Caco-2 (cell line): ENCODE data around the gene GRK4. TPM values are rescaled to one million over a fixed set of nuclear protein-coding genes. Genes with fewer than 3 reads are reported as not detected.

Experiments used
- BruUV-seq: library from RNA; stranded (reverse); fragments of 400-500 nt; replicated peaks from 2 replicates; lab custom pipeline; 2021; lab: Mats Ljungman, UMichigan
- CTCF ChIA-PET: fragments of 300-600 bp; sonication (Branson Sonifier 250); formaldehyde crosslinking; loops from one replicate; lab custom pipeline; 2022; ENCODE audit warnings: antibody characterized with exemption; lab: Charles Lee
- POLR2A ChIA-PET: fragments of 300-600 bp; sonication (Branson Sonifier 250); formaldehyde crosslinking; loops from one replicate; lab custom pipeline; 2022; ENCODE audit warnings: antibody characterized with exemption; lab: Charles Lee
- DNase-seq, 2 experiments: peaks; one replicate each; pipeline versions ENCODE4 v3.0.0 to v3.0.0-alpha.2; 2020 to 2022
- H3K27me3 ChIP-seq: replicated peaks from 2 replicates; pipeline ENCODE4 v1.6.0; 2011; ENCODE audit warnings: low read length; ENCODE audit not compliant: control insufficient read depth, insufficient read depth
- H3K36me3 ChIP-seq: 2 replicates; pipeline ENCODE4 v1.5.1; 2011; ENCODE audit warnings: low read length; ENCODE audit not compliant: control insufficient read depth, insufficient read depth
- H3K4me1 ChIP-seq: fragments of 250-450 bp; sonication (Bioruptor Pico); 2 replicates; pipeline ENCODE4 v1.5.1; 2020; ENCODE audit warnings: mild to moderate bottlenecking
- H3K4me3 ChIP-seq: 2 replicates; pipeline ENCODE4 v1.5.1; 2011; ENCODE audit warnings: low read depth, mild to moderate bottlenecking, control low read depth, low read length
- H3K9me3 ChIP-seq: fragments of 250-450 bp; sonication (Bioruptor Pico); 2 replicates; pipeline ENCODE4 v1.5.1; 2020; ENCODE audit warnings: mild to moderate bottlenecking, moderate library complexity
- H3K27ac Mint-ChIP-seq: one replicate; pipeline ENCODE4 v1.8.0; 2022; ENCODE audit warnings: mixed read lengths; ENCODE audit not compliant: unreplicated experiment
- H3K27me3 Mint-ChIP-seq: one replicate; pipeline ENCODE4 v1.8.0; 2022; ENCODE audit warnings: mixed read lengths; ENCODE audit not compliant: insufficient read depth, unreplicated experiment
- H3K36me3 Mint-ChIP-seq: one replicate; pipeline ENCODE4 v1.8.0; 2022; ENCODE audit warnings: mild to moderate bottlenecking, mixed read lengths; ENCODE audit not compliant: insufficient read depth, unreplicated experiment
- H3K4me1 Mint-ChIP-seq: one replicate; pipeline ENCODE4 v1.8.0; 2022; ENCODE audit warnings: low read depth, mixed read lengths; ENCODE audit not compliant: unreplicated experiment
- H3K4me3 Mint-ChIP-seq: one replicate; pipeline ENCODE4 v1.8.0; 2022; ENCODE audit warnings: mild to moderate bottlenecking, moderate library complexity, mixed read lengths; ENCODE audit not compliant: unreplicated experiment
- H3K9me3 Mint-ChIP-seq: one replicate; pipeline ENCODE4 v1.8.0; 2022; ENCODE audit warnings: mixed read lengths; ENCODE audit not compliant: unreplicated experiment
- intact Hi-C: fragments of 100-400 bp; cut with micrococcal nuclease; formaldehyde crosslinking; loops from one replicate; pipeline ENCODE4 v1.10.0; 2022; ENCODE audit not compliant: unreplicated experiment
- total RNA-seq: library from RNA; stranded (reverse); gene quantifications from 2 replicates; pipeline ENCODE4 v1.2.3, GENCODE V29; 2022
- TF ChIP-seq, protein P1 (sequence below), 2 experiments: fragments of 200-600 bp in 1 of 2; IDR thresholded peaks; 1 replicate in 1 of 2; 2 replicates in 1 of 2; pipeline versions ENCODE4 v1.5.1 to v1.8.0; 2011 to 2022; ENCODE audit warnings: antibody characterized with exemption in 1 of 2, control low read depth in 1 of 2, inconsistent platforms in 1 of 2, low read depth in 1 of 2, low read length in 1 of 2, mild to moderate bottlenecking in 1 of 2, moderate library complexity in 1 of 2; ENCODE audit not compliant: insufficient read depth in 1 of 2, severe bottlenecking in 1 of 2, unreplicated experiment in 1 of 2

GRK4 gene
- total RNA-seq, 1 experiment from 2014 or later = 7.1 TPM

DNA sequence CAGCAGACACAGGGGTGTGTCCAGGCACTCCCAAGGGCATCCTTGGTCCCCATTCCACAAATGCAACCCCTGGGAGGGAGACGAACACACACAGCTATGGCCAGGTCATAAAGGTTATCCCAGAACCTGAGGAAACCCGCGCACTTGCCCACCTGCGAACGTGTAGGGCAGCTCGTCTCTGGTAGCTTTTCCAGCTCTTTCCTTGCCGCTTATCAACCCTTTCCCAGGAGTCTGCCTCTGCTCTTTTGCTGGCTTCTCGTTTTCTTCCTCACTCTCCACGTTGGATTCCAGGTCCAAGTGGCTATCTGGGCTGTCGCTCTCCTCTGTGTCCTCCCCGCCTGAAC is 13.6 kb upstream of the GRK4 start:
- peaks cover 89% of the 10 kb centered on the region for H3K36me3 Mint-ChIP-seq
- no peaks in the 10 kb centered on the region for H3K9me3 Mint-ChIP-seq
- BruUV-seq = no TSS peak
- ChIA-PET POLR2A (no interaction called here), CTCF (interaction anchor here (0.6 to 1.3 kb wide), 2 partner anchors 13 to 268 kb away, joined by 3 to 13 read pairs; partner anchors contain the start of genes GRK4 and NOP14)
- Histone ChIP-seq H3K36me3 (peaks cover 11% of the 10 kb centered on the region), H3K9me3 (no peaks in the 10 kb centered on the region), H3K4me3 (no peak overlapping the region), H3K27me3 (no peaks in the 10 kb centered on the region), H3K4me1 (peaks cover 5% of the 10 kb centered on the region; the same call in 1 of the 2 replicates)
- H3K4me3 Mint-ChIP-seq = no peak overlapping the region
- H3K27ac Mint-ChIP-seq = no peak overlapping the region
- TF ChIP-seq, protein P1, sequence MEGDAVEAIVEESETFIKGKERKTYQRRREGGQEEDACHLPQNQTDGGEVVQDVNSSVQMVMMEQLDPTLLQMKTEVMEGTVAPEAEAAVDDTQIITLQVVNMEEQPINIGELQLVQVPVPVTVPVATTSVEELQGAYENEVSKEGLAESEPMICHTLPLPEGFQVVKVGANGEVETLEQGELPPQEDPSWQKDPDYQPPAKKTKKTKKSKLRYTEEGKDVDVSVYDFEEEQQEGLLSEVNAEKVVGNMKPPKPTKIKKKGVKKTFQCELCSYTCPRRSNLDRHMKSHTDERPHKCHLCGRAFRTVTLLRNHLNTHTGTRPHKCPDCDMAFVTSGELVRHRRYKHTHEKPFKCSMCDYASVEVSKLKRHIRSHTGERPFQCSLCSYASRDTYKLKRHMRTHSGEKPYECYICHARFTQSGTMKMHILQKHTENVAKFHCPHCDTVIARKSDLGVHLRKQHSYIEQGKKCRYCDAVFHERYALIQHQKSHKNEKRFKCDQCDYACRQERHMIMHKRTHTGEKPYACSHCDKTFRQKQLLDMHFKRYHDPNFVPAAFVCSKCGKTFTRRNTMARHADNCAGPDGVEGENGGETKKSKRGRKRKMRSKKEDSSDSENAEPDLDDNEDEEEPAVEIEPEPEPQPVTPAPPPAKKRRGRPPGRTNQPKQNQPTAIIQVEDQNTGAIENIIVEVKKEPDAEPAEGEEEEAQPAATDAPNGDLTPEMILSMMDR (IDR thresholded peaks at IDR 0.05; ENCODE audit: insufficient read depth in 1 of 2, low read depth in 1 of 2, low read length in 1 of 2, severe bottlenecking in 1 of 2, unreplicated experiment in 1 of 2) = no peak
- H3K4me1 Mint-ChIP-seq = peaks cover 6% of the 10 kb centered on the region
- H3K27me3 Mint-ChIP-seq = no peaks in the 10 kb centered on the region
- DNase-seq = no peak
- intact Hi-C loops = loop anchor here (1.0 kb wide), 1 partner anchor 88 kb away; no protein-coding TSS in a partner anchor

DNA sequence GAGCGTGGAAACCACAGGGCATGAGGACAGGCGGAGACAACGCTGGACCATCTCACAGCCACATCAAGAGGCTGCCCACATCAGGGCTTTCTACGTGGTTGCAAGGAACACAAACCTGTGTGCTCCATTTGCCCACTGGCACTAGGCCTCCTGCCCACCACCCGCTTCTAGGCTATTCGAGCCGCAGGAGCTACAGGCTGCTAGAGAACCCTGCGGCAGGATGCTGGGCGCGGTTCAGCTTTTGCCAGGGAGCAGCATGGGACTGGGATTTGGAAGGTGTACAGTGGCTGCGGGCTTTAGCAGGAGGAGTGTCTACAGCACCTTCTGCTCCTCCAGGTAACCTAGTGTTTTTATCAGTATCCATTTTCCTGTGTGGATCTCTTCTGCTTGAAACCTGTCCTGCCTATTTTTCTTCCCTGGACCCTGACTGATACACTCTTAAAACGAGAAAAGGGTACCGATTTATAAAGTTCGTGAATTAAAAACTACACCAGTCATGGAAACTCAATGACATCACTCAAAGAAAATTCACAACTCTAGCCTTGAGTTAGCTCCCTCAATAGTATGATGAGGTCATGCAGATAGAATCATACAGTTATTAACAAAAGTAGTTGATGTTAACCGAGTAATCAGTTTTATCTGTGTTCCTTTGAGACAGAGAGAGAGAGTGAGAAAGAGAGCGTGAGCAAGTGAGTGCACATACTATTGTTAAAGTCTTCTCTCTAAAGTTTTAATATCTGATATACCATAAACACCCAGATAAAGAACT is 13.0 kb upstream of the GRK4 start:
- TF ChIP-seq, protein P1 (IDR thresholded peaks at IDR 0.05; ENCODE audit: insufficient read depth in 1 of 2, low read depth in 1 of 2, low read length in 1 of 2, severe bottlenecking in 1 of 2, unreplicated experiment in 1 of 2) = no peak
- no peak for DNase-seq
- Mint-ChIP-seq H3K27ac (no peak overlapping the region), H3K9me3 (no peaks in the 10 kb centered on the region), H3K4me1 (peaks cover 6% of the 10 kb centered on the region), H3K36me3 (peaks cover 89% of the 10 kb centered on the region), H3K4me3 (no peak overlapping the region), H3K27me3 (no peaks in the 10 kb centered on the region)
- intact Hi-C loops = no loop called here
- H3K9me3 ChIP-seq = no peaks in the 10 kb centered on the region
- peaks cover 5% of the 10 kb centered on the region; the same call in 1 of the 2 replicates for H3K4me1 ChIP-seq
- ChIA-PET POLR2A (no interaction called here), CTCF (no interaction called here)
- BruUV-seq = no TSS peak
- no peaks in the 10 kb centered on the region for H3K27me3 ChIP-seq
- no peak overlapping the region for H3K4me3 ChIP-seq
- H3K36me3 ChIP-seq = peaks cover 11% of the 10 kb centered on the region

DNA sequence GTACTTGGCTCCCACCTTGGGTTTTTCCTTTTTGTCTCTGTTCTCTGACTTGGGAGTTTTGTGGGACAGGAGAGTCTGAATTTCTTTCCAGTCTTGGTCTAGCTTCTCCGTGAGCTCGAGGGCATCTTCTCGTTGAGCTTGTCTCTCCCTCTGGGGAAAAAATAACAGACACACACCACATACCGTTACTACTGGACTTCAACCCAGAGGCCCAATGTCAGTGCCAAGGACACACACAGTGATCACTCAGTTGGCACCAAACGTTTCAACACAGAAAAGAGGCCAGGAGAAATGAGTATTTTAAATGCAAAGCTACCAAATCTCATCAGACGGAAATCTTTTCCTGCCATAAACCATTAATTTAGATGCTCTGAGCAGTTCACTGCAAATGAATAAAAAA is 9.9 kb upstream of the GRK4 start:
- H3K36me3 Mint-ChIP-seq = peaks cover 100% of the 10 kb centered on the region
- intact Hi-C loops = no loop called here
- Histone ChIP-seq H3K4me1 (peaks cover 5% of the 10 kb centered on the region; the same call in 1 of the 2 replicates), H3K27me3 (no peaks in the 10 kb centered on the region), H3K36me3 (peaks cover 10% of the 10 kb centered on the region), H3K9me3 (no peaks in the 10 kb centered on the region), H3K4me3 (no peak overlapping the region)
- no peak overlapping the region for H3K4me3 Mint-ChIP-seq
- DNase-seq = no peak
- CTCF ChIA-PET = interaction anchor here (1.2 kb wide), 1 partner anchor 10 kb away, joined by 5 read pairs; the partner anchor contains the start of genes GRK4 and NOP14
- TF ChIP-seq, protein P1 (IDR thresholded peaks at IDR 0.05; ENCODE audit: insufficient read depth in 1 of 2, low read depth in 1 of 2, low read length in 1 of 2, severe bottlenecking in 1 of 2, unreplicated experiment in 1 of 2) = no peak
- peaks cover 6% of the 10 kb centered on the region for H3K4me1 Mint-ChIP-seq
- H3K9me3 Mint-ChIP-seq = no peaks in the 10 kb centered on the region
- POLR2A ChIA-PET = interaction anchor here (2.0 kb wide), 1 partner anchor 10 kb away, joined by 7 read pairs; the partner anchor contains the start of genes GRK4 and NOP14
- no TSS peak for BruUV-seq
- H3K27me3 Mint-ChIP-seq = no peaks in the 10 kb centered on the region
- peak overlapping the region; percentile 48 for H3K27ac Mint-ChIP-seq
